Activated T-cell treated with anti-CD3 and anti-CD28 coated beads, Interleukin-2, amount 50 U/mL, for 24 hours (primary cell): Measurements from ENCODE around the gene RYR3.

Source experiments
- DNase-seq: peaks from one replicate; pipeline ENCODE4 v3.0.0-alpha.2; 2020
- H3K27ac Mint-ChIP-seq: 2 replicates; pipeline ENCODE4 v1.8.0; 2020; ENCODE audit warnings: mild to moderate bottlenecking, mixed read lengths
- H3K27me3 Mint-ChIP-seq: 2 replicates; pipeline ENCODE4 v1.8.0; 2020; ENCODE audit warnings: mixed read lengths
- H3K36me3 Mint-ChIP-seq: 2 replicates; pipeline ENCODE4 v1.8.0; 2020; ENCODE audit warnings: low read depth, mixed read lengths
- H3K4me1 Mint-ChIP-seq: 2 replicates; pipeline ENCODE4 v1.8.0; 2020; ENCODE audit warnings: low read depth, mixed read lengths
- H3K4me3 Mint-ChIP-seq: 2 replicates; pipeline ENCODE4 v1.8.0; 2020; ENCODE audit warnings: mild to moderate bottlenecking, moderate library complexity, mixed read lengths
- H3K9me3 Mint-ChIP-seq: 2 replicates; pipeline ENCODE4 v1.8.0; 2020; ENCODE audit warnings: mixed read lengths

Gene RYR3

GRCh38 chr15:33644304-33644703, 333.5 kb downstream of the RYR3 start:
- no peaks in the 10 kb centered on the region for H3K9me3 Mint-ChIP-seq
- peaks cover 12% of the 10 kb centered on the region for H3K4me1 Mint-ChIP-seq
- H3K27me3 Mint-ChIP-seq, result peaks cover 37% of the 10 kb centered on the region
- no peak overlapping the region for H3K4me3 Mint-ChIP-seq
- DNase-seq, result no peak
- no peak overlapping the region for H3K27ac Mint-ChIP-seq
- no peaks in the 10 kb centered on the region for H3K36me3 Mint-ChIP-seq

- no peaks in the 10 kb centered on the region for H3K9me3 Mint-ChIP-seq
- peaks cover 21% of the 10 kb centered on the region for H3K27me3 Mint-ChIP-seq
- no peak overlapping the region for H3K27ac Mint-ChIP-seq
- DNase-seq, result no peak
- no peaks in the 10 kb centered on the region for H3K36me3 Mint-ChIP-seq
- no peak overlapping the region for H3K4me3 Mint-ChIP-seq
- H3K4me1 Mint-ChIP-seq, result peaks cover 7% of the 10 kb centered on the region
Measured at GRCh38 chr15:33646744-33647143, 336.0 kb downstream of the RYR3 start.

- H3K36me3 Mint-ChIP-seq, result no peaks in the 10 kb centered on the region
- peaks cover 7% of the 10 kb centered on the region for H3K4me1 Mint-ChIP-seq
- H3K4me3 Mint-ChIP-seq, result no peak overlapping the region
- H3K27me3 Mint-ChIP-seq, result peaks cover 9% of the 10 kb centered on the region
- no peaks in the 10 kb centered on the region for H3K9me3 Mint-ChIP-seq
- peak overlapping the region; percentile 81 for H3K27ac Mint-ChIP-seq
- no peak for DNase-seq
Measured at GRCh38 chr15:33649217-33649933, 338.6 kb downstream of the RYR3 start.

GRCh38 chr15:33654860-33655259, 344.1 kb downstream of the RYR3 start:
- no peak overlapping the region for H3K27ac Mint-ChIP-seq
- no peak for DNase-seq
- H3K27me3 Mint-ChIP-seq, result peaks cover 6% of the 10 kb centered on the region
- no peaks in the 10 kb centered on the region for H3K9me3 Mint-ChIP-seq
- no peaks in the 10 kb centered on the region for H3K36me3 Mint-ChIP-seq
- no peak overlapping the region for H3K4me3 Mint-ChIP-seq
- no peaks in the 10 kb centered on the region for H3K4me1 Mint-ChIP-seq

GRCh38 chr15:33655488-33655887, 344.7 kb downstream of the RYR3 start:
- Mint-ChIP-seq H3K4me1 (no peaks in the 10 kb centered on the region), H3K27ac (no peak overlapping the region)

GRCh38 chr15:33656168-33656567, 345.4 kb downstream of the RYR3 start:
- no peaks in the 10 kb centered on the region for H3K36me3 Mint-ChIP-seq
- H3K4me3 Mint-ChIP-seq, result no peak overlapping the region
- no peaks in the 10 kb centered on the region for H3K9me3 Mint-ChIP-seq
- H3K4me1 Mint-ChIP-seq, result no peaks in the 10 kb centered on the region
- no peak for DNase-seq
- H3K27ac Mint-ChIP-seq, result no peak overlapping the region
- H3K27me3 Mint-ChIP-seq, result peaks cover 10% of the 10 kb centered on the region

More at GRCh38 chr15:33655488-33655887, 344.7 kb downstream of the RYR3 start:
- H3K4me3 Mint-ChIP-seq, result no peak overlapping the region
- no peaks in the 10 kb centered on the region for H3K9me3 Mint-ChIP-seq
- H3K36me3 Mint-ChIP-seq, result no peaks in the 10 kb centered on the region
- no peak for DNase-seq
- peaks cover 10% of the 10 kb centered on the region for H3K27me3 Mint-ChIP-seq

- DNase-seq, result no peak
- H3K36me3 Mint-ChIP-seq, result no peaks in the 10 kb centered on the region
- H3K9me3 Mint-ChIP-seq, result no peaks in the 10 kb centered on the region
- no peaks in the 10 kb centered on the region for H3K4me1 Mint-ChIP-seq
- no peak overlapping the region for H3K27ac Mint-ChIP-seq
- no peak overlapping the region for H3K4me3 Mint-ChIP-seq
- H3K27me3 Mint-ChIP-seq, result peaks cover 10% of the 10 kb centered on the region
Measured at GRCh38 chr15:33660151-33660550, 349.4 kb downstream of the RYR3 start.

GRCh38 chr15:33662014-33662413, 351.2 kb downstream of the RYR3 start:
- Mint-ChIP-seq H3K27me3 (peaks cover 7% of the 10 kb centered on the region), H3K4me3 (no peak overlapping the region), H3K4me1 (no peaks in the 10 kb centered on the region), H3K27ac (no peak overlapping the region), H3K9me3 (no peaks in the 10 kb centered on the region), H3K36me3 (no peaks in the 10 kb centered on the region)
- no peak for DNase-seq

- no peaks in the 10 kb centered on the region for H3K4me1 Mint-ChIP-seq
- H3K27ac Mint-ChIP-seq, result no peak overlapping the region
- DNase-seq, result no peak
- H3K4me3 Mint-ChIP-seq, result no peak overlapping the region
- H3K9me3 Mint-ChIP-seq, result no peaks in the 10 kb centered on the region
- H3K27me3 Mint-ChIP-seq, result peaks cover 3% of the 10 kb centered on the region
- no peaks in the 10 kb centered on the region for H3K36me3 Mint-ChIP-seq
Measured at GRCh38 chr15:33664947-33665346, 354.2 kb downstream of the RYR3 start.

GRCh38 chr15:33670567-33670966, 359.8 kb downstream of the RYR3 start:
- Mint-ChIP-seq H3K27ac (no peak overlapping the region), H3K4me1 (no peaks in the 10 kb centered on the region), H3K4me3 (no peak overlapping the region), H3K9me3 (no peaks in the 10 kb centered on the region), H3K36me3 (no peaks in the 10 kb centered on the region), H3K27me3 (peaks cover 30% of the 10 kb centered on the region)
- no peak for DNase-seq

GRCh38 chr15:33671456-33671855, 360.7 kb downstream of the RYR3 start:
- no peaks in the 10 kb centered on the region for H3K9me3 Mint-ChIP-seq
- no peak for DNase-seq
- H3K27me3 Mint-ChIP-seq, result peaks cover 37% of the 10 kb centered on the region
- H3K4me3 Mint-ChIP-seq, result no peak overlapping the region
- no peaks in the 10 kb centered on the region for H3K4me1 Mint-ChIP-seq
- H3K36me3 Mint-ChIP-seq, result no peaks in the 10 kb centered on the region
- H3K27ac Mint-ChIP-seq, result no peak overlapping the region

- no peak overlapping the region for H3K27ac Mint-ChIP-seq
- H3K4me1 Mint-ChIP-seq, result no peaks in the 10 kb centered on the region
- H3K27me3 Mint-ChIP-seq, result peaks cover 51% of the 10 kb centered on the region
- DNase-seq, result no peak
- H3K36me3 Mint-ChIP-seq, result no peaks in the 10 kb centered on the region
- H3K4me3 Mint-ChIP-seq, result no peak overlapping the region
- H3K9me3 Mint-ChIP-seq, result no peaks in the 10 kb centered on the region
Measured at GRCh38 chr15:33675246-33675645, 364.5 kb downstream of the RYR3 start.

- H3K27me3 Mint-ChIP-seq, result peaks cover 54% of the 10 kb centered on the region
- H3K9me3 Mint-ChIP-seq, result no peaks in the 10 kb centered on the region
- no peak overlapping the region for H3K27ac Mint-ChIP-seq
- no peak for DNase-seq
- no peaks in the 10 kb centered on the region for H3K36me3 Mint-ChIP-seq
- H3K4me1 Mint-ChIP-seq, result no peaks in the 10 kb centered on the region
- no peak overlapping the region for H3K4me3 Mint-ChIP-seq
Measured at GRCh38 chr15:33677238-33677830, 366.6 kb downstream of the RYR3 start.

- H3K27ac Mint-ChIP-seq, result no peak overlapping the region
- H3K36me3 Mint-ChIP-seq, result no peaks in the 10 kb centered on the region
- H3K27me3 Mint-ChIP-seq, result peaks cover 55% of the 10 kb centered on the region
- no peak overlapping the region for H3K4me3 Mint-ChIP-seq
- no peaks in the 10 kb centered on the region for H3K4me1 Mint-ChIP-seq
- no peaks in the 10 kb centered on the region for H3K9me3 Mint-ChIP-seq
- DNase-seq, result no peak
Measured at GRCh38 chr15:33678176-33678575, 367.4 kb downstream of the RYR3 start.

- no peak overlapping the region for H3K4me3 Mint-ChIP-seq
- H3K9me3 Mint-ChIP-seq, result no peaks in the 10 kb centered on the region
- H3K27ac Mint-ChIP-seq, result no peak overlapping the region
- DNase-seq, result no peak
- peaks cover 58% of the 10 kb centered on the region for H3K27me3 Mint-ChIP-seq
- H3K4me1 Mint-ChIP-seq, result no peaks in the 10 kb centered on the region
- H3K36me3 Mint-ChIP-seq, result no peaks in the 10 kb centered on the region
Measured at GRCh38 chr15:33678602-33679001, 367.8 kb downstream of the RYR3 start.
